Dendritic cell treated with granulocyte-macrophage colony-stimulating factor and Interleukin-4, amounts not matched to agents 40 ng/mL and 50 ng/mL, for 4 days (primary cell): Measurements from ENCODE around the gene ZP3.
"Not testable (repeated sequence)": the region's sequence is repeated elsewhere in the genome, so short reads cannot be mapped to it uniquely, and the experiment has no call there.

Source experiments
- H3K27ac Mint-ChIP-seq: one replicate; pipeline ENCODE4 v1.8.0; 2022; ENCODE audit warnings: mild to moderate bottlenecking, mixed read lengths
- H3K27me3 Mint-ChIP-seq: one replicate; pipeline ENCODE4 v1.8.0; 2022; ENCODE audit warnings: mild to moderate bottlenecking, mixed read lengths
- H3K36me3 Mint-ChIP-seq: one replicate; pipeline ENCODE4 v1.8.0; 2022; ENCODE audit warnings: low read depth, mixed read lengths
- H3K4me1 Mint-ChIP-seq: one replicate; pipeline ENCODE4 v1.8.0; 2022; ENCODE audit warnings: low read depth, mixed read lengths
- H3K4me3 Mint-ChIP-seq: one replicate; pipeline ENCODE4 v1.8.0; 2022; ENCODE audit warnings: mild to moderate bottlenecking, moderate library complexity, mixed read lengths
- H3K9me3 Mint-ChIP-seq: one replicate; pipeline ENCODE4 v1.8.0; 2022; ENCODE audit warnings: mixed read lengths
- intact Hi-C: fragments of 100-400 bp; cut with micrococcal nuclease; formaldehyde crosslinking; loops from one replicate; pipeline ENCODE4 v1.15.0; 2022

The ZP3 gene

DNA sequence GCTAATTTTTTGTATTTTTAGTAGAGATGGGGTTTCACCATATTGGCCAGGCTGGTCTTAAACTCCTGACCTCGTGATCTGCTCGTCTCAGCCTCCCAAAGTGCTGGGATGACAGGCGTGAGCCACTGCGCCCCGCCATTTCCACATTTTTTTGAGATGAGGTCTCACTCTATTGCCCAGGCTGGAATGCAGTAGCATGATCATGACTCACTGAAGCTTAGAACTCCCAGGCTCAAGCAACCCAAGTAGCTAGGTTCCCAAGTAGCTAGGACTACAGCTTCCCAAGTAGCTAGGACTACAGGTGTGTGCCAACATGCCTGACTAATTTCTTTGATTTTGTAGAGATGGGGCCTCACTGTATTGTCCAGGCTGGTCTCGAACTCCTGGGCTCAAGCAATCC lies 3.7 kb upstream of the ZP3 start:
- intact Hi-C loops, H3K27ac Mint-ChIP-seq, H3K36me3 Mint-ChIP-seq, H3K9me3 Mint-ChIP-seq, H3K27me3 Mint-ChIP-seq, H3K4me3 Mint-ChIP-seq: not testable (repeated sequence)
- H3K4me1 Mint-ChIP-seq: peaks cover 14% of the 10 kb centered on the region

DNA sequence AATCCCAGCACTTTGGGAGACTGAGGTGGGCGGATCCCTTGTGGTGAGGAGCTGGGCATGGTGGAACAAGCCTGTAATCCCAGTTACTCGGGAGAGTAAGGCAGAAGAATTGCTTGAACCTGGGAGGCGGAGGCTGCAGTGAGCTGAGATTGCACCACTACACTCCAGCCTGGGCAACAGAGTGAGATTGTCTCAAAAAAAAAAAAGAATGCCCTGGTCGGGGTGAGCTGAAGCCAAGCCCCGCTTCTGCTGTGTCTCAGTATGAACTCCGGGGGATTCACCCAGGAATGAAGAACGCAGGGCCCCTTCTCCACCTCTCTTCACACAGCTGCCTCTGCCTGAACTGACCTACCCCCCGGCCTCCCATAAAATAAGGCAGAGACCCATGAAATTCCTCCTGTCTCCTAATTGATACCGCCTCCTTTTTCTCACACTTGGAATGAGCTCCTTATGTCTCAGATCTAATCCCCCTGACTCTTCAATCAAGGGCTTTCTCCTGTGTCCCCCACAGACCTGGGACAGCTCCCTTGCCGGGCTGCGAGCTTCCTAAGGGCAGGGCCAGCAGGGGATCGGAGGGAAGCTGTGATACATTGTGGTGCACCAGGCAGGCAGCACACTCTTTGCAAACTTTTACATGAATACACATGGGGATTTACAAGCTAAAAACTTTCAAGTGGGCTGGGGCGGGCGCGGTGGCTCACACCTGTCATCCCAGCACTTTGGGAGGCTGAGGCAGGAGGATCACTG lies 911 bp upstream of the ZP3 start:
- Mint-ChIP-seq H3K27ac (no peak overlapping the region), H3K9me3 (no peaks in the 10 kb centered on the region), H3K36me3 (no peaks in the 10 kb centered on the region), H3K27me3 (peaks cover 2% of the 10 kb centered on the region), H3K4me1 (peaks cover 22% of the 10 kb centered on the region), H3K4me3 (no peak overlapping the region)
- intact Hi-C loops: no loop called here

DNA sequence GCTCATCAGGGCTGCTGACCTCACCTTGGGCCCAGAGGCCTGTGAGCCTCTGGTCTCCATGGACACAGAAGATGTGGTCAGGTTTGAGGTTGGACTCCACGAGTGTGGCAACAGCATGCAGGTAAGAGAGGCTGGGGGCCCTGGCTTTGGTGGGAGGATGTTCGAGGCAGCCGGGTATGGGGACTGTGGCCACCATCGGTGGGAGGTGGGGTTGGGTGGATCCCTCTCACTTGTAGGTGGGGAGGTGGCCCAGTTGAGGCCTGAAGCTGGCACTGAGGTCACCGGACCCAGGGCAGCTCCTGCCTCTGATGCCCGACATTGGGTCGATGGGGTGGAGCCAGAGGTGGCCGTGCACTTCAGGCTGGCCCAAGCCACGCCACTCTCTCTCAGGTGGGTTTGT lies 406 bp downstream of the ZP3 start:
- Mint-ChIP-seq H3K4me3 (no peak overlapping the region), H3K4me1 (peaks cover 13% of the 10 kb centered on the region), H3K9me3 (no peaks in the 10 kb centered on the region), H3K36me3 (no peaks in the 10 kb centered on the region), H3K27ac (peak overlapping the region; percentile 25), H3K27me3 (peaks cover 2% of the 10 kb centered on the region)
- intact Hi-C loops: no loop called here

DNA sequence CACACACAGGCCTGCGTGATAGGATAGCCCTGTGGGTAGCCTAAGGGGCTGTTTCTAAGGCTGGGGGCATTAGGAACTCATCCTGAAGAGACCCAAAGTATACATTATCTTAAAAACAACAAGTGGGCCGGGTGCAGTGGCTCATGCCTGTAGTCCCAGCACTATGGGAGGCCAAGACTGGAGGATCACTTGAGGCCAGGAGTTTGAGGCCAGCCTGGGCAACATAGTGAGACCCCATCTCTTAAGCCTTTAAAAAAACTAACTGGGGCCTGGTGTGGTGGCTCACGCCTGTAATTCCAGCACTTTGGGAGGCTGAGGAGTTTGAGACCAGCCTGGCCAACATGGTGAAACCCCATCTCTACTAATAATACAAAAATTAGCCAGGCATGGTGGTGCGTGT lies 808 bp downstream of the ZP3 start:
- H3K36me3 Mint-ChIP-seq, H3K4me3 Mint-ChIP-seq, H3K9me3 Mint-ChIP-seq, H3K27me3 Mint-ChIP-seq, H3K27ac Mint-ChIP-seq, intact Hi-C loops: not testable (repeated sequence)
- H3K4me1 Mint-ChIP-seq: peaks cover 12% of the 10 kb centered on the region

DNA sequence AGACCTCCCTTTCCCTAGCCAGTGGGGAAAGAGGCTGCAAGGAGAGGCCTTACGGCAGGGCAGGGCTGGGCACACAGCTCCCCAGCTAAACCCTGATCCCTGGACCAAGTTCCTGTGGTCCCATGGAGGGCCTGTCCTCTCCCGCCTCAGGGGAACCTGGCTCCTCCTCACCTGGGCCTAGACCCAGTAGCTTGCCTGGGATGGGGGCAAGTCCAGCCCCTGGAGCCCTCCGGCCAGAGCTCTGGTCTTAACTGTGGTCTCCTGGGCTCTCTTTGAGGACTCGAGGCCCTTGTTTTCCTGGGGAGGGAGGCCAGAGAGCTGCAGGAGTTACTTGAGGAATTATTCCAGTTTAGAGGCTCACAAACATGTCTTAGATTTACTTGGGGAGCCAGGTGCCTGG lies 1.5 kb downstream of the ZP3 start:
- H3K4me3 Mint-ChIP-seq: no peak overlapping the region
- H3K4me1 Mint-ChIP-seq: peaks cover 12% of the 10 kb centered on the region
- no peaks in the 10 kb centered on the region for H3K9me3 Mint-ChIP-seq
- H3K36me3 Mint-ChIP-seq: no peaks in the 10 kb centered on the region
- intact Hi-C loops: no loop called here
- no peak overlapping the region for H3K27ac Mint-ChIP-seq
- peaks cover 2% of the 10 kb centered on the region for H3K27me3 Mint-ChIP-seq

DNA sequence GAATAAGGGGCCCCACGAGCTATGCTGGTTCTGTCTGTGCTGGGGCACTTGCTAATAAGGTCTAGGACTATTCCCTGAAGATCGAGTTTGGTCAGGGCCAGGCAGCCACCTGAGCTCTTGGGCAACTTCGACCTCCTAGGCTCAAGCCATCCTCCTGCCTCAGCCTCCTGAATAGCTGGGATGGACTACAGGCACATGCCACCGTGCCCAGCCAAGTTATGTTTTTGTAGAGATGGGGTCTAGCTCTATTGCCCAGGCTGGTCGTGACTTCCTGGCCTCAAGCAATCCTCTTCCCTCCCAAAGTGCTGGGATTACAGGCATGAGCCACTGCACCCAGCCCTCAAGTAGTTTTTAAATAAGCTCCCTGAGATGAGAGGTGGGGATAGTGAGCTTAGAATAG lies 2.9 kb downstream of the ZP3 start:
- Mint-ChIP-seq H3K4me3 (no peak overlapping the region), H3K9me3 (no peaks in the 10 kb centered on the region), H3K36me3 (no peaks in the 10 kb centered on the region), H3K27me3 (peaks cover 2% of the 10 kb centered on the region), H3K27ac (no peak overlapping the region), H3K4me1 (peaks cover 12% of the 10 kb centered on the region)
- intact Hi-C loops: no loop called here

DNA sequence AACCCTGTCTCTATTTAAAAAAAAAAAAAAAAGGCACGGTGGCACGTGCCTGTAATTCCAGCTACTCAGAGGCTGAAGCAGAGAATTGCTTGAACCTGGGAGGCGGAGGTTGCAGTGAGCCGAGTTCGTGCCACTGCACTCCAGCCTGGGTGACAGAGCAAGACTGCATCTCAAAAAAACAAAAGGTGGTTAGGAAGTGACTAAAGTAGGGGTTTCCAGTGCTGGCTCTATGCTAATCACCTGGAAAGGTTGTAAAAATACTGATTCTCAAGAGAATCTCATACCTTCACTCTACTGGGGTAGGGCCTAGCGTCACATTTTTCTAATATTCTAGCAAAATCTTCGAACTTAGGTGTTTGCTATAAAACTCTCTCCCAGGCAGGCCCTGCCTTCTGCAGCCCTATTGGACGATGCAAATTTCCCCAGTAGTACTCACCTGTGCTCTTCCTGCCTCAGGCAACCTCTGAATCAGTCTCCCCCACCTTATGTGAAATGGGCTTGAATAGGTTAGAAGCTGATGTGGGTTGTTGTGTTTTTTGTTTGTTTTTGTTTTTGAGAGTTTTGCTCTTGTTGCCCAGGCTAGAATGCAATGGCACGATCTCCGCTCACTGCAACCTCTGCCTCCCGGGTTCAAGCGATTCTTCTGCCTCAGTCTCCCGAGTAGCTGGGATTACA lies 3.5 kb downstream of the ZP3 start:
- intact Hi-C loops: no loop called here
- Mint-ChIP-seq H3K27ac (peak overlapping the region; percentile 45), H3K9me3 (no peaks in the 10 kb centered on the region), H3K4me1 (peaks cover 12% of the 10 kb centered on the region), H3K36me3 (no peaks in the 10 kb centered on the region), H3K27me3 (peaks cover 2% of the 10 kb centered on the region), H3K4me3 (no peak overlapping the region)

DNA sequence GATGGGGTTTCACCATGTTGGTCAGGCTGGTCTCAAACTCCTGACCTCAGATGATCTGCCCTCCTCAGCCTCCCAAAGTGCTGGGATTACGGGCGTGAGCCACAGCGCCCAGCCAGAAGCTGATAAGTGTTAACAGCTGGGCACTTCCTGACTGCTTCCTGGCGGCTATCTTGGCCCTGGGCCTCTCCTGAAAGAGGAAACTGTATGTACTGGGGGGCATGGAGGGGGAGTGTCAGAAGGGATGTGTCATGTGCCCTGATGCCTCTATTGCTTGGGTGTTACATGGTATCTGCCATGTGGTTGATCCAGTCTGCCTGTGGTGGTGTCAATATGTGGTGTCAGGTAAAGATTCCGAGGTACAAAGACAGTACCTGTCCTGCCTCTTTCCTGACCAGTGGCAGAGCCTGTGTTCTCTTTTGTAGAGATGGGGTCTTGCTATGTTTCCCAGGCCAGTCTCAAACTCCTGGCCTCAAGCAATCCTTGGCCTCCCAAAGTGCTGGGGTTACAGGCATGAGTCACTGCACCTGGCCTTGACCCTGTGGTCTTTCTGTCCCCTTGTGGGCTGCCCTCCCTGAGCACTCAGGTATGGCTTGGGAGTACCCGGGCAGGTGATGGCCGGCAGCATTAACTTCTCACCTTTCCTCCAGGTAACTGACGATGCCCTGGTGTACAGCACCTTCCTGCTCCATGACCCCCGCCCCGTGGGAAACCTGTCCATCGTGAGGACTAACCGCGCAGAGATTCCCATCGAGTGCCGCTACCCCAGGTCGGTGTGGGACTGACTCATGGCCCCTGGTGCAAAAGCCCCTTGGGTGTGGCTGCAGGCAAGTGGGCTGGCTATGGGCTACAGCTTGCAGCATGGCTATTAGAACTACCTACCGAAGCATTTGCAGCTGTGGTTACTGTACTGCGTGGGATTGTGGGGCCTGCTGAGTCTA lies 4.4 kb downstream of the ZP3 start:
- no peak overlapping the region for H3K4me3 Mint-ChIP-seq
- peaks cover 12% of the 10 kb centered on the region for H3K4me1 Mint-ChIP-seq
- peaks cover 2% of the 10 kb centered on the region for H3K27me3 Mint-ChIP-seq
- H3K36me3 Mint-ChIP-seq: no peaks in the 10 kb centered on the region
- intact Hi-C loops: no loop called here
- H3K27ac Mint-ChIP-seq: peak overlapping the region; percentile 45
- no peaks in the 10 kb centered on the region for H3K9me3 Mint-ChIP-seq

DNA sequence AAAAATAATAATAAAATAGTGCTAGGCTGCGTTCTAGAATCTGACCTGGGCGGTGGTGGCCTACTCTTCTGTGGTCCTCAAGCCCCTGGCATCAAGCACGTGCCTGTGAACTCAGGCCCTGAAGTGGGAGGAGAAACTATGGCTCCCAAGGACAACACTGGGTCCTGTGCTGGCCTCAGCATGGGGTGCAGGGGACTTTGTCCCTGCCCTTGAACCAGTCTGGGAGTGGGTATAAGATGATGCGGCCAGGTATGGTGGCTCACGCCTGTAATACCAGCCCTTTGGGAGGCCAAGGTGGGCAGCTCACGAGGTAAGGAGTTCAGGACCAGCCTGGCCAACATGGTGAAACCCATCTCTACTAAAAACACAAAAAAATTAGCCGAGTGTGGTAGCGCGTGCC lies 5.5 kb downstream of the ZP3 start:
- Mint-ChIP-seq H3K27ac (no peak overlapping the region), H3K4me1 (peaks cover 12% of the 10 kb centered on the region), H3K27me3 (no peaks in the 10 kb centered on the region), H3K36me3 (peaks cover 7% of the 10 kb centered on the region), H3K9me3 (no peaks in the 10 kb centered on the region), H3K4me3 (no peak overlapping the region)
- intact Hi-C loops: no loop called here

DNA sequence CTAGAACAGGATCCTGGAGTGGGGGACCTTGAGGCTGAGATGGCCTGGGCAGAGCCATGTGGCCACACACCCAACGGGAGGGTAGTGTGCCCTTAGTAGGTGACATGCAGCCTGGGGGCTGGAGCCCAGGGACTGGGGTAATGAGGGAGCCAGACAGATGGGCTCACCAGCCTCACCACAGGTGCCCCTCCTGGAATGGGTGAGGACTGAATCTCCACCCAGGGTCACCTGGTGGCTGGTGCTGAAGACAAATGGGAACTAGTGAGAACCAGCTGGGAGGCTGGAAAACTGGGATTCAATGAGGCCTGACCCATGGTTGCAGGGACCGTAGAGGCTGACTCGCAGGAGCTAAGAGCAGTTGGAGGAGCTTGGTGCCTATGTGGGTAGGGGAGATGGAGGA lies 6.1 kb downstream of the ZP3 start:
- Mint-ChIP-seq H3K4me1 (peaks cover 12% of the 10 kb centered on the region), H3K36me3 (peaks cover 10% of the 10 kb centered on the region), H3K9me3 (no peaks in the 10 kb centered on the region), H3K27me3 (no peaks in the 10 kb centered on the region), H3K27ac (no peak overlapping the region), H3K4me3 (no peak overlapping the region)
- intact Hi-C loops: no loop called here

DNA sequence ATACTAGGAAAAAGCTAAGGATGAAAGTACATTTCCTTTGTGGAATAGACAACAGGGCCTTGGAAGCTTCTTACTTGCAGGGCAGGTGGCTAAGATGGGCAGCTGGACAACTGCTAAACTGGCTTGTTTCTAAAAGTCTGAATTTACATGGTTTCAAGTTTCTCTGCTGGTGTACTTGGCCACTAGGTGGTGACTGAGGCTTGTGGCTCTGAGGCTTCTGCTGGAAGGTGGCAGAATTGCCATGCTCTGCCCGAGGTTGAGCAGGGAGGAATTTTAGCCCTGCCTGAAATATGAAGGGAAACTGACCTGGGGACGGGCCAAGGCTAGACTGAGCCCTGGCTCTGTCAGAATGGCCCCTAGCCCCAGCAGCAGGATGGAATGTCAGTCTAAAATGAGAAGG lies 13.1 kb downstream of the ZP3 start:
- H3K9me3 Mint-ChIP-seq, H3K27me3 Mint-ChIP-seq, H3K4me1 Mint-ChIP-seq, intact Hi-C loops, H3K27ac Mint-ChIP-seq, H3K4me3 Mint-ChIP-seq: not testable (repeated sequence)
- H3K36me3 Mint-ChIP-seq: peaks cover 15% of the 10 kb centered on the region

DNA sequence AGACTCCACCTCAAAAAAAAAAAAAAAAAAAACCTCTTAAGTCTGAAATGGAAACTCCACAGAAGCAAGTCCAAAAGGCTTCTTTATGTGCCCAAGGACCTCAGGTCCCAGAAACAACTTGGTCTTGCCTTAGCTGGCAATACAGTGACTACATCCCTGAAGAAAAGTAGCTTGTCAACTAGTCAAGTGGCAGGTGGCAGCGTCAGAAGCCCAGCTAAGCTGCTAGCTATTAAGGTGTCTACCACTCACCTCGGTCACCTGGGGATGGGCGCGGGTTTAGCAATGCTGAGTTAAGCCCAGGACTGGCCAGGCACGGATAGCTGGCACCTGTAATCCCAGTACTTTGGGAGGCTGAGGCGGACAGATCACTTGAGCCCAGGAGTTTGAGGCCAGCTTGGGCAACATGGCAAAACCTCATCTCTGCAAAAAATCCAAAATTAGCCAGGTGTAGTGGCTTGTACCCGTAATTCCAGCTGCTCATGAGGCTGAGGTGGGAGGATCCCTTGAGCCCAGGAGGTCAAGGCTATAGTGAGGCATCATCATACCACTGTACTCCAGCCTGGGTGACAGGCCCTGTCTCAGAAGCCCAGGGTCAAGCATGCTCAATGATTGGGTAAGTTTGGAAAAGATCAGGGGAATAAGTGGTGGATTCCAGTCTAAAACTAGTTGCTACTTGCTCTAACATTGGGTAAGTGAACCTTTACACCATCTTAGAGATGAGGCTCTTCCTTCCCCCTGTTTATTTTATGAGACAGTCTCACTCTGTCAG lies 14.6 kb downstream of the ZP3 start:
- H3K27ac Mint-ChIP-seq, H3K4me3 Mint-ChIP-seq, H3K4me1 Mint-ChIP-seq, H3K27me3 Mint-ChIP-seq, H3K9me3 Mint-ChIP-seq, intact Hi-C loops: not testable (repeated sequence)
- peaks cover 15% of the 10 kb centered on the region for H3K36me3 Mint-ChIP-seq

DNA sequence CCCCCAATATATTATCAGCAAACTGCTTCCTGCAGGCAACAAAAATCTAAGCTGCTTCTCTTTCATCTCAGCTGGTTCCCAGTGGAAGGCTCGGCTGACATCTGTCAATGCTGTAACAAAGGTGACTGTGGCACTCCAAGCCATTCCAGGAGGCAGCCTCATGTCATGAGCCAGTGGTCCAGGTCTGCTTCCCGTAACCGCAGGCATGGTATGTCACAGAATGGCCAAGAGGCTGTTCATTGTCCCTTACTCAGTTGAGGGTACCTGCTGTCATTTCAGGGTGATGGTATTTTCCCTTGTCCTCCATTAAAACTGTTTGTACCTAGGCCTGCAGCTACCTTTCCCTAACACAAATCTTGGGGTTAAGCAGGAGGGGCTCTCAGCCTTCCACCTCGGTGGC lies 15.7 kb downstream of the ZP3 start:
- H3K9me3 Mint-ChIP-seq, H3K36me3 Mint-ChIP-seq, H3K27me3 Mint-ChIP-seq, H3K4me1 Mint-ChIP-seq, H3K27ac Mint-ChIP-seq, intact Hi-C loops, H3K4me3 Mint-ChIP-seq: not testable (repeated sequence)

DNA sequence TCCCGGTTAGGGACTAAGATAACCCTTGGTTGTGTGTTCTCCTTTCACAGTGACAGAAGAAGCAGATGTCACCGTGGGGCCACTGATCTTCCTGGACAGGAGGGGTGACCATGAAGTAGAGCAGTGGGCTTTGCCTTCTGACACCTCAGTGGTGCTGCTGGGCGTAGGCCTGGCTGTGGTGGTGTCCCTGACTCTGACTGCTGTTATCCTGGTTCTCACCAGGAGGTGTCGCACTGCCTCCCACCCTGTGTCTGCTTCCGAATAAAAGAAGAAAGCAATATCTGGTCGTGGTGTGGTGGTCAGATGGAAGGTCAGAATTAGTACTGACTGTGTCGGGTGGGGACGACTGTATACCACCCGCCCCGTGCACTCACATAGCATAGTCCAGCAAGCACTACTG lies 17.0 kb downstream of the ZP3 start:
- H3K4me1 Mint-ChIP-seq, H3K27me3 Mint-ChIP-seq, H3K36me3 Mint-ChIP-seq, H3K27ac Mint-ChIP-seq, H3K4me3 Mint-ChIP-seq, H3K9me3 Mint-ChIP-seq, intact Hi-C loops: not testable (repeated sequence)
